ENCODE measurements around the gene RAET1G.

RAET1G gene

DNA sequence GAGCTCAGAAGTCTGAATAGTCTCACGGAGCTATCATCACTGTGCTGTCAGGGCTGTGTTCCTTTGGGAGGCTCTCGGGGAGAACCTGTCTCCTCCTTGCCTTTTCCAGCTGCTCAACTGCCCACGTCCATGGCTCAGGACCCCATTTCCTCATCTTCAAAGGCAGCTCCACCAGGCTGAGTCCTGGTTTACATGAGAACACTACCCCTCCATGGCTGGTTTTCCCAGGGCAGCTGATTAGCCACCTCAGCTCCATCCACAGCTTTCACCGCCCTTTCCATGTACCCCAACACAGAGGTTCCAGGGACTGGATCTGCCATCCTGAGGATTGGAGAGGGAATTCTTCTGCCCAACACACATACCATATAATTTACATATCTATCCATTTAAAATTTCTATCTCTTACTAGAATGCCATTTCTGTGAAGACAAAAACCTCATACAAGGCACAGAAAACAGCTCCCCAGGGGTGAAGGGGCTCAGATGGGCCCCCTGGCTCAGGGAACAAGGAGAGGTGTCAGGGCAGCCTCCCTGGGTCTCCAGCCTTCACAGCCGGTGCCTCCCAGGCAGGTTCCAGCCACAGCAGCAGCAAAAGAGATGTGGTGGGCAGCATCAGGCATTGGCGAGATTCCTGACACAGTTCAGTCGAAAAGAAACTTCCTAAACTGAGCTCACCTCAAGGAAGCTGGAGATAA lies 22.8 kb downstream of the RAET1G start:
- H3K4me3 ChIP-seq (ENCODE audit: low read depth, low read length): no peak overlapping the region
- ChIA-PET CTCF (interaction anchor here (1.4 to 2.2 kb wide), 2 partner anchors 65 to 116 kb away, joined by 3 to 8 read pairs; no protein-coding TSS in a partner anchor), POLR2A (no interaction called here)
- no peak for DNase-seq (ENCODE audit: low read depth, low spot score)
- TF ChIP-seq, protein P1, sequence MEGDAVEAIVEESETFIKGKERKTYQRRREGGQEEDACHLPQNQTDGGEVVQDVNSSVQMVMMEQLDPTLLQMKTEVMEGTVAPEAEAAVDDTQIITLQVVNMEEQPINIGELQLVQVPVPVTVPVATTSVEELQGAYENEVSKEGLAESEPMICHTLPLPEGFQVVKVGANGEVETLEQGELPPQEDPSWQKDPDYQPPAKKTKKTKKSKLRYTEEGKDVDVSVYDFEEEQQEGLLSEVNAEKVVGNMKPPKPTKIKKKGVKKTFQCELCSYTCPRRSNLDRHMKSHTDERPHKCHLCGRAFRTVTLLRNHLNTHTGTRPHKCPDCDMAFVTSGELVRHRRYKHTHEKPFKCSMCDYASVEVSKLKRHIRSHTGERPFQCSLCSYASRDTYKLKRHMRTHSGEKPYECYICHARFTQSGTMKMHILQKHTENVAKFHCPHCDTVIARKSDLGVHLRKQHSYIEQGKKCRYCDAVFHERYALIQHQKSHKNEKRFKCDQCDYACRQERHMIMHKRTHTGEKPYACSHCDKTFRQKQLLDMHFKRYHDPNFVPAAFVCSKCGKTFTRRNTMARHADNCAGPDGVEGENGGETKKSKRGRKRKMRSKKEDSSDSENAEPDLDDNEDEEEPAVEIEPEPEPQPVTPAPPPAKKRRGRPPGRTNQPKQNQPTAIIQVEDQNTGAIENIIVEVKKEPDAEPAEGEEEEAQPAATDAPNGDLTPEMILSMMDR (IDR thresholded peaks at IDR 0.05; ENCODE audit: insufficient read depth, low read length, missing control alignments): no peak

DNA sequence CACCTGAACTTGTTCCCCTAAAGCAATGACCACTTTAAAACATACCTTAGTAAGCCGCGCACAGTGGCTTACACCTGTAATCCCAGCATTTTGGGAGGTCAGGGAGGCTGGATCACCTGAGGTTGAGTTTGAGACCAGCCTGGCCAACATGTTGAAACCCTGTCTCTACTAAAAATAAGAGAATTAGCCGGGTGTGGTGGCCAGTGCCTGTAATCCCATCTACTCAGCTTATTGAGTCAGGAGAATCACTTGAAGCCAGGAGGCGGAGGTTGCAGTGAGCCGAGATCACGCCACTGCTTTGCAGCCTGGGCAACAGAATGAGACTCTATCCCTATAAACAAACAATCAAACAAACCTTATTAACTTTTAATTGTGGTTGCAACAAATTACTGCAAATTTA lies 23.4 kb downstream of the RAET1G start:
- no peak for DNase-seq (ENCODE audit: low read depth, low spot score)
- TF ChIP-seq, protein P1 (IDR thresholded peaks at IDR 0.05; ENCODE audit: insufficient read depth, low read length, missing control alignments): no peak
- no peak overlapping the region for H3K4me3 ChIP-seq (ENCODE audit: low read depth, low read length)
- CTCF ChIA-PET: interaction anchor here (1.4 to 2.2 kb wide), 2 partner anchors 65 to 117 kb away, joined by 3 to 8 read pairs; no protein-coding TSS in a partner anchor
- POLR2A ChIA-PET: no interaction called here

DNA sequence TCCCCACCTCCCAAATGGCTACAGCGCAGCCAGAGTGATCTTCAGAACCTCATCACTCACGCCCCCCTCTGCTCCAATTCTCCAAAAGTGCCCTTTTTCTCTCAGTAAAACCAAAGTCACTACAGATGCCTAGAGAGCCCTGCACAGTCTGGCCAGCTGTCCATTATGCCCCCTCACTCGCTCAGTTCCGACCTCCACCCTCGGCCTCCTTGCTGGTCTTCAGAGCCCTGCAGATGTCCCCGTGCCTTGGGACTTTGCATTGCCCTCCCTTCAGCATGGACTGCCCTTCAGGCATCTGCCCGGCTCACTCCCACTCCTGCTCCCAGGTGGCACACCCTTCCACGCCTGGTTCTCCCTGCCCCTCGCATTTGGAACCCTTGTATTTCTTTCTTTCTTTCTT lies 24.0 kb downstream of the RAET1G start:
- TF ChIP-seq, protein P1 (IDR thresholded peaks at IDR 0.05; ENCODE audit: insufficient read depth, low read length, missing control alignments): no peak
- POLR2A ChIA-PET: no interaction called here
- CTCF ChIA-PET: interaction anchor here (1.1 kb wide), 1 partner anchor 63 kb away, joined by 4 read pairs; no protein-coding TSS in a partner anchor
- DNase-seq (ENCODE audit: low read depth, low spot score): no peak
- no peak overlapping the region for H3K4me3 ChIP-seq (ENCODE audit: low read depth, low read length)

DNA sequence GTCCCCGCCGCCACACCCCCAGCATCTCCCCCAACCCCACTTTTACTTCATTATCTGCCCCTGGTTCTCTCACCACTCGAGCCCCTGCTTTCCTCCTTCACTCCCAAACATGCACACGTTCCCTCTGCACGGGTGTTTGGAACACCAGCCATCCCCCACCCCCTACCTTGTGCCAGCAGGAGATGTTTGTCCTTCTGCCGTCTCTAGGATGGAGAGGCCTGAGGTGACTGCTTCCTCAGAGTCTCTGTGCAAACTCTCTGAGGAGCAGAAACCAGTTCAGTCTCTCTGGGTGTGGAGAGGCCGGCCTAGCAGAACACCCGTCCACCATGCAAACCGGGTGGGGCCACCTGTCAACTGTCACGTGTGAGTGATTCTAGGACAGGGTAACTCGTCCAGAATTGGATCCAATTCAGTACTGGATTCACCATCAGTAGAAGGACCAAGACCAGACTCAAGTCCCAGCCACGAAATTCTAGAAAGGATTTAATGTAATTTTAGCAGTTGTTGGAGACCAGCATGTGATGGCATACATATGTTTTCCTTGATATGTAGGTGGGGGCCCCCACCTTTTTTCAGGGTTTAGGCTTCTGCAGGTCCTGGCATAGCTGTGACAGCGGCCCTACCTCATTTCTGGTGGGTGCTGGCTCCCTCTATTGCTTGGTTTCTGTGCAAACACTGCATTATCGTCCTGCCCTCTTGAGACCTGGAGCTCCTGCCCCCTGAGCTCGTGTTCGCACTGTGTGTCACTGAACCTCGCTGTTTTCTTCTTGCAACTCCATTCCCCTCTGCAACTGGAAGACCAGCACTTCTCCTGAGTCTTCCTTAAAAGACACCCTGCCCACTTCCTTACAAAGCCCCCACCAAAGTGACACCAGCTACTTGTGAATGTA lies 24.8 kb downstream of the RAET1G start, which contains the start of gene RAET1E:
TSS of gene RAET1E (minus strand) at position 259 of the 890 bp plus-strand sequence. CDS start 7,212 bp downstream, outside the sequence.
- ChIA-PET CTCF (interaction anchor here (1.1 to 1.2 kb wide), 2 partner anchors 20 to 62 kb away, joined by 3 to 4 read pairs; no protein-coding TSS in a partner anchor), POLR2A (no interaction called here)
- H3K4me3 ChIP-seq (ENCODE audit: low read depth, low read length): peak within 1 kb of the TSS; percentile 16
- DNase-seq (ENCODE audit: low read depth, low spot score): no peak
- TF ChIP-seq, protein P1 (IDR thresholded peaks at IDR 0.05; ENCODE audit: insufficient read depth, low read length, missing control alignments): no peak

DNA sequence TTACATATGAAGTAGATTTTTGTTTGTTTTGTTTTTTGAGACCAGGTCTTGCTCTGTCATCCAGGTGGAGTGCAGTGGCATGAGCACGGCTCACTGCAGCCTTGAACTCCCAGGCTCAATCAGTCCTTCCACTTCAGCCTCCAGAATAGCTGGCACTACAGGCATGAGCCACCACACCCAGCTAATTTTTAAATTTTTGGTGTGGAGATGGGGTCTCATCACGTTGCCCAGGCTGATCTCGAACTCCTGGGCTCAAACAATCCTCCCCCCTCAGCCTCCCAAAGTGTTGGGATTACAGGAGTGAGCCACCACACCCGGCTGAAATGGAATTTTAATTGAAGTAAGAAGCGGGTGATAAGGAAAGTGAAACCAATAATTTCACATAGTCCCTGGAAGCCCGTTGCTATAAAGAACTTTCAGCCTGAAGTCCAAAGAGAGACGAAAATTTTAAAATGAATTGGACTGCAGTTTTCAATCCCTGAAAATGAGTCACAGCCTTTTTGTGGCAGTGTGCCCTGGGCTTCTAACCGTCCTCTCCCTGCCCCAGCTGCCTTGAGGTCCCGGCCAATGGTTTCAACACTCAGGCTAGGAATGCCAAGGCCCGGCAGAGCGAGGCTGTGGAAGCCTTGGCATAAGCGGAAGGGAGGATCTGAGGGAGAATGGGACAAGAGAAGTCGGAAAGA lies 25.8 kb downstream of the RAET1G start:
- DNase-seq (ENCODE audit: low read depth, low spot score): peak; percentile 55
- TF ChIP-seq, protein P1 (IDR thresholded peaks at IDR 0.05; ENCODE audit: insufficient read depth, low read length, missing control alignments): no peak
- POLR2A ChIA-PET: no interaction called here
- CTCF ChIA-PET: interaction anchor here (1.0 to 1.2 kb wide), 5 partner anchors 8 to 62 kb away, joined by 3 to 4 read pairs (median 3); no protein-coding TSS in a partner anchor
- peak overlapping the region; percentile 16 for H3K4me3 ChIP-seq (ENCODE audit: low read depth, low read length)

All from AG04449 (cell line).